Measurements from ENCODE around the gene LSR. TPM values are rescaled to one million over a fixed set of nuclear protein-coding genes. Genes with fewer than 3 reads are reported as not detected.
A peak's percentile ranks its signal among the peaks of the same experiment; 100 is the strongest.

Gene LSR
- total RNA-seq, 1 experiment from 2014 or later = 172 TPM

DNA sequence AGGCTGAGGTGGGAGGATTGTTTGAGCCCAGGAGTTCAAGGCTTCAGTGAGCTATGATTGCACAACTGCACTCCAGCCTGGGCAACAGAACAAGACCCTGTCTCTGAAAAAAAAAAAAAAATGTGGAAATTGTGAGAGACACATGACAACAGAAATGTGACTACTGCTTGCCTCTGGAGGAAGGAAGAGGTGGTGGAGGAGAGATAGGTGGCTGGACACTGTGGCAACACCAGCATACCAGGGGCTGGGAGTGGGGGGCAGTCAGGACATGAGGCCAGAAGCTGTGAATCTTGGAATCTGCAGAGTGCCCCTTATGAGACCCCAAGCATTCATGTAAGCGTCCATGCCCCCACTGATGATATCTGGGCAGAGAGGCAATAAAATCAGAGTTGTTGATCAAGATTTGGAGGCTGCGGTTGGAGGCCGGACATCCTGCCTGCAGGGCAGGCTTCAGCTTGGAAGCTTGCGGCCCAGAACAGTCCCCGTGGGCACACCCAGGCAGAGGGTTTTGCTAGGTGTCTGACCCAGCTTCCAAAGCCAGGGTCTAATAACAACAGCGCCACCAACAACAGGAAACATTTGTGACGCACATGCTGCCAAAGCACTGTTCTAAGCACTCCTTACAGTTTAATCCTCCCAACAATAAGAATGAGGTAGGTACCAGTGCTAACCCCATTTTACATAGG lies 37.1 kb upstream of the LSR start:
- CTCF ChIA-PET = no interaction called here
- Mint-ChIP-seq H3K4me1 (ENCODE audit: low read depth, unreplicated experiment) (no peaks in the 10 kb centered on the region), H3K4me3 (ENCODE audit: unreplicated experiment) (no peak overlapping the region), H3K27ac (ENCODE audit: unreplicated experiment) (no peak overlapping the region), H3K27me3 (ENCODE audit: insufficient read depth, unreplicated experiment) (no peaks in the 10 kb centered on the region), H3K9me3 (ENCODE audit: unreplicated experiment) (no peaks in the 10 kb centered on the region), H3K36me3 (ENCODE audit: insufficient read depth, unreplicated experiment) (no peaks in the 10 kb centered on the region)
- Histone ChIP-seq H3K4me1 (no peaks in the 10 kb centered on the region; the same call in 1 of the 2 replicates), H3K36me3 (ENCODE audit: control insufficient read depth, insufficient read depth, low read length) (no peaks in the 10 kb centered on the region), H3K9me3 (peaks cover under 1% of the 10 kb centered on the region; the same call in 1 of the 2 replicates), H3K4me3 (ENCODE audit: low read depth, low read length) (no peak overlapping the region), H3K27me3 (replicated peaks; ENCODE audit: control insufficient read depth, insufficient read depth, low read length) (no peaks in the 10 kb centered on the region; the same call in 1 of the 2 replicates)
- POLR2A ChIA-PET = no interaction called here
- TF ChIP-seq, protein P1, sequence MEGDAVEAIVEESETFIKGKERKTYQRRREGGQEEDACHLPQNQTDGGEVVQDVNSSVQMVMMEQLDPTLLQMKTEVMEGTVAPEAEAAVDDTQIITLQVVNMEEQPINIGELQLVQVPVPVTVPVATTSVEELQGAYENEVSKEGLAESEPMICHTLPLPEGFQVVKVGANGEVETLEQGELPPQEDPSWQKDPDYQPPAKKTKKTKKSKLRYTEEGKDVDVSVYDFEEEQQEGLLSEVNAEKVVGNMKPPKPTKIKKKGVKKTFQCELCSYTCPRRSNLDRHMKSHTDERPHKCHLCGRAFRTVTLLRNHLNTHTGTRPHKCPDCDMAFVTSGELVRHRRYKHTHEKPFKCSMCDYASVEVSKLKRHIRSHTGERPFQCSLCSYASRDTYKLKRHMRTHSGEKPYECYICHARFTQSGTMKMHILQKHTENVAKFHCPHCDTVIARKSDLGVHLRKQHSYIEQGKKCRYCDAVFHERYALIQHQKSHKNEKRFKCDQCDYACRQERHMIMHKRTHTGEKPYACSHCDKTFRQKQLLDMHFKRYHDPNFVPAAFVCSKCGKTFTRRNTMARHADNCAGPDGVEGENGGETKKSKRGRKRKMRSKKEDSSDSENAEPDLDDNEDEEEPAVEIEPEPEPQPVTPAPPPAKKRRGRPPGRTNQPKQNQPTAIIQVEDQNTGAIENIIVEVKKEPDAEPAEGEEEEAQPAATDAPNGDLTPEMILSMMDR (IDR thresholded peaks at IDR 0.05; ENCODE audit: insufficient read depth in 1 of 2, low read depth in 1 of 2, low read length in 1 of 2, severe bottlenecking in 1 of 2, unreplicated experiment in 1 of 2) = no peak
- intact Hi-C loops (cut with micrococcal nuclease; ENCODE audit: unreplicated experiment) = no loop called here
- DNase-seq = peak in 1 of 2 experiments; percentile 17
- BruUV-seq (replicated peaks) = no TSS peak

DNA sequence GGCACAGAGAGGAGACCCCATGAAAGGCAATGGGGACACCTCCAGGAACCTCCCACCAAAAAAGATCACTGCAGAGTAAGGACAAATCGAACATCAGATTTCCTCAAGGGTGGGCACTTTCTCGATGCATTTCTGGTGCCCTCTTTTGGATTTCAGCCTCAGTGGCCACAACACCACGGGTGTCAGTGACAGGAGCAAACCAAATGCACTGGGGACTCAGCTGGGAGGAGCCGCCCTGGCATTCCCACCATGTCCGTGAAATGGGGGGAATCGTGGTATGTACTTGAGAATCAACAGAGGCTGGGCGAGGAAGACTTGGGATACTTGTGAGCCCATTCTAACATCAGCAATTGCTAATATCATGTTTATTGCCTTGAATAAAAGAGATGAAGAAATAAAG lies 36.6 kb upstream of the LSR start:
- no peak overlapping the region for H3K27ac Mint-ChIP-seq (ENCODE audit: unreplicated experiment)
- CTCF ChIA-PET = no interaction called here
- H3K4me3 Mint-ChIP-seq (ENCODE audit: unreplicated experiment) = no peak overlapping the region
- peak in 1 of 2 experiments; percentile 7 for DNase-seq
- intact Hi-C loops (cut with micrococcal nuclease; ENCODE audit: unreplicated experiment) = no loop called here
- POLR2A ChIA-PET = no interaction called here
- BruUV-seq (replicated peaks) = no TSS peak
- Histone ChIP-seq H3K36me3 (ENCODE audit: control insufficient read depth, insufficient read depth, low read length) (no peaks in the 10 kb centered on the region), H3K4me1 (no peaks in the 10 kb centered on the region; the same call in 1 of the 2 replicates), H3K4me3 (ENCODE audit: low read depth, low read length) (no peak overlapping the region), H3K27me3 (replicated peaks; ENCODE audit: control insufficient read depth, insufficient read depth, low read length) (no peaks in the 10 kb centered on the region; the same call in 1 of the 2 replicates), H3K9me3 (peaks cover 5% of the 10 kb centered on the region; the same call in 1 of the 2 replicates)
- H3K36me3 Mint-ChIP-seq (ENCODE audit: insufficient read depth, unreplicated experiment) = no peaks in the 10 kb centered on the region
- peaks cover 4% of the 10 kb centered on the region for H3K9me3 Mint-ChIP-seq (ENCODE audit: unreplicated experiment)
- TF ChIP-seq, protein P1 (IDR thresholded peaks at IDR 0.05; ENCODE audit: insufficient read depth in 1 of 2, low read depth in 1 of 2, low read length in 1 of 2, severe bottlenecking in 1 of 2, unreplicated experiment in 1 of 2) = no peak
- no peaks in the 10 kb centered on the region for H3K27me3 Mint-ChIP-seq (ENCODE audit: insufficient read depth, unreplicated experiment)
- H3K4me1 Mint-ChIP-seq (ENCODE audit: low read depth, unreplicated experiment) = no peaks in the 10 kb centered on the region

DNA sequence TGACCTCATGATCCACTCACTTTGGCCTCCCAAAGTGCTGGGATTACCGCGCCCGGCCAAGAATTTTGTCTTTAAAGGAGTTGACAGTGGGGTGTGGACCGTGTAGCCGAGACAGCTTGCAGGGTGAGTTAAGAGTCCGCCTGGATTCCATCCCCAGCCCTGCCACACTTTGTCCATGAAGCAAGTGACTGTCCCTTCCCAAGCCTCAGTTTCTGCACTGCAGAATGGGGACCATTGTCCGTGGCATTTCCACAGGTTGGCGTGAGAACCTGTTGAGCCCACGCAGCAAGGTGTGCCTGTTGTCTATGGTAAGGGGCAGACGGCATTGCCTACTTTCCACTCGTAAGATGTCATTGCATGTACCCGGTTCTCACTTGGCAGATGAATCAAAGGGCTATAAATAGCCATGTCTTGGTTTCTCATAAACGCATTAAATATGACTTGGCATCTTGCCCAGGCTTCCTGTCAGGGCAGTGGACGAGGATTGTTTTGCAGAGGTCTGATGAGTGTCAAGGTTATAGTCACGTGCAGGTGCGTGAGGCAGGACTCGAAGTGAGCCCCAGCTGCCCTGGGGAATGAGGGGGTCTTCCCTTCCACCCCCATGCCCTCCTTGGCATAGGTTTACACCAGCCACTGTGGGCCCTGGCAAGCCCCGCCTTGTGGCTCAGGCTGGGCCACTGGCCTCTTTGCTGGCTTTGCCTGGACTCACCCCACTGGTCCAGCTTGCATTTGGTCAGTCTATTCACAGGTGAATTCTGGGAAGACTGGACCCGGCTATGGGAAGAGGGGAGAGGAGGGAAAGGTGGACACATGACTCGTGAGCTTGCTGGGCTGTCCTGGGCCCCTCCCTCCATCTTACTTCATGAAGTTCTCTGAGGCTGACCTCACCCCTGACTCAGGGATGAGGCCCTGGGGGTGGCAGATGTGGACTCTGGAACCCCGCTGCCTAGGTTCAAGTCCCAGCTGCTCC lies 34.9 kb upstream of the LSR start:
- ChIA-PET CTCF (no interaction called here), POLR2A (no interaction called here)
- Histone ChIP-seq H3K4me1 (no peaks in the 10 kb centered on the region; the same call in 1 of the 2 replicates), H3K4me3 (ENCODE audit: low read depth, low read length) (no peak overlapping the region), H3K27me3 (replicated peaks; ENCODE audit: control insufficient read depth, insufficient read depth, low read length) (no peaks in the 10 kb centered on the region; the same call in 1 of the 2 replicates), H3K36me3 (ENCODE audit: control insufficient read depth, insufficient read depth, low read length) (no peaks in the 10 kb centered on the region), H3K9me3 (peaks cover 7% of the 10 kb centered on the region; the same call in 1 of the 2 replicates)
- intact Hi-C loops (cut with micrococcal nuclease; ENCODE audit: unreplicated experiment) = no loop called here
- no peaks in the 10 kb centered on the region for H3K36me3 Mint-ChIP-seq (ENCODE audit: insufficient read depth, unreplicated experiment)
- peaks cover 9% of the 10 kb centered on the region for H3K9me3 Mint-ChIP-seq (ENCODE audit: unreplicated experiment)
- no TSS peak for BruUV-seq (replicated peaks)
- TF ChIP-seq, protein P1 (IDR thresholded peaks at IDR 0.05; ENCODE audit: insufficient read depth in 1 of 2, low read depth in 1 of 2, low read length in 1 of 2, severe bottlenecking in 1 of 2, unreplicated experiment in 1 of 2) = no peak
- no peaks in the 10 kb centered on the region for H3K27me3 Mint-ChIP-seq (ENCODE audit: insufficient read depth, unreplicated experiment)
- no peak for DNase-seq
- H3K4me1 Mint-ChIP-seq (ENCODE audit: low read depth, unreplicated experiment) = no peaks in the 10 kb centered on the region
- H3K4me3 Mint-ChIP-seq (ENCODE audit: unreplicated experiment) = no peak overlapping the region
- no peak overlapping the region for H3K27ac Mint-ChIP-seq (ENCODE audit: unreplicated experiment)
